ENCODE data around the gene CXCL1. TPM values are rescaled to one million over a fixed set of nuclear protein-coding genes. Genes with fewer than 3 reads are reported as not detected.

The CXCL1 gene
- total and polyA plus RNA-seq, 5 donors from 2014 or later: not detected

DNA sequence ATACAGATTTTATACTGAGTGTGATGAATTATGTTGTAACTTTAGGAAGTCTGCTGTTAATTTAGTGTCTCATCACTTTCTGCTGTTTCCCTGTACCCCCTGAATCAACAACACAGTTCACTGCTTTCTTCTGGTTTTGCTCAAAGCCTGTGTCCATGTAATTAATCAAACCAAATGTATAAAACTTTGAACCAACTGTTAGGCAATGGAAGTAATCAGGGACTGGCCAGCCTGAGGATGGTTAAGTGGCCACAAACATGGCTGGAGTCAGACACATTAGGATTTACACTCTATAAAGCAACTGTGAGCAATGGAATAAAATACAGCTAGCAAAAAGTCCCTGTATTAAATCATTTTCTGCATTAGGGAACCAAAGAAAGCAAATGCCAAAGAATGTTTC, 42.6 kb downstream of the CXCL1 start:
- H3K27ac Mint-ChIP-seq: no peak overlapping the region
- H3K4me1 ChIP-seq (ENCODE audit: control insufficient read depth, insufficient read depth, low read length, poor library complexity, severe bottlenecking): no peaks in the 10 kb centered on the region
- ATAC-seq (ENCODE audit: low read depth in 2 of 2): no peak

DNA sequence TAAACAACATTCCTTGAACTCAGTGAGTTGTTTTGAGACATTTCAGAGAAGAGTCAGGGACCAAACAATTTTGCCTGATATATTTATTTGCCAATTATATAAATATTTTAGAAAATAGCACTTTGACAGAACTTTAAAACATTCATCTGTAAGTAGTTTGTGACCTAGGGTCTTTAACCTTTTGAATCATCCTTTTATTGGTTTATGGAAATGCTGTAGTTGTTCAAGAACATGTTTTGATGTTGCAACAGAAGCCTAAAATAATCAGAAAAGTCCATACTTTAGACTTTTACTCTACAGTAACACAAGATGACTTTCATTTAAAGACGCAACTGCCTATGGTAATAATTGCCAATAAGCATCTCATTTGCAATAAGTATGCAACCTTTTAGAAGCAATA, 43.0 kb downstream of the CXCL1 start:
- Mint-ChIP-seq H3K27me3 (peaks cover 2% of the 10 kb centered on the region), H3K27ac (no peak overlapping the region), H3K9me3 (peaks cover 0 to 7% (median 0%) of the 10 kb centered on the region in 7 donors), H3K4me1 (no peaks in the 10 kb centered on the region), H3K36me3 (no peaks in the 10 kb centered on the region), H3K4me3 (no peak overlapping the region)
- H3K4me1 ChIP-seq (ENCODE audit: control insufficient read depth, insufficient read depth, low read length, poor library complexity, severe bottlenecking): no peaks in the 10 kb centered on the region
- DNase-seq (no peak), ATAC-seq (ENCODE audit: low read depth in 2 of 2) (no peak)
- H3K9me3 ChIP-seq (ENCODE audit: control insufficient read depth in 2 of 2, low read length in 2 of 2): no peaks in the 10 kb centered on the region
- H3K27ac ChIP-seq (ENCODE audit: insufficient read depth, low read length, poor library complexity, severe bottlenecking): no peak overlapping the region
- H3K27me3 ChIP-seq (ENCODE audit: control insufficient read depth, insufficient read depth, low read length): no peaks in the 10 kb centered on the region
- H3K4me3 ChIP-seq (ENCODE audit: low read depth, low read length): no peak overlapping the region
- H3K36me3 ChIP-seq (ENCODE audit: control insufficient read depth, insufficient read depth, low read length): no peaks in the 10 kb centered on the region

More for the DNA sequence above, 42.6 kb downstream of the CXCL1 start:
- no peak for DNase-seq
- Histone ChIP-seq H3K4me3 (ENCODE audit: low read depth, low read length) (no peak overlapping the region), H3K36me3 (ENCODE audit: control insufficient read depth, insufficient read depth, low read length) (no peaks in the 10 kb centered on the region), H3K9me3 (ENCODE audit: control insufficient read depth in 2 of 2, low read length in 2 of 2) (no peaks in the 10 kb centered on the region), H3K27me3 (ENCODE audit: control insufficient read depth, insufficient read depth, low read length) (no peaks in the 10 kb centered on the region), H3K27ac (ENCODE audit: insufficient read depth, low read length, poor library complexity, severe bottlenecking) (no peak overlapping the region)
- peaks cover 0 to 11% (median 0%) of the 10 kb centered on the region in 7 donors for H3K9me3 Mint-ChIP-seq
- H3K4me1 Mint-ChIP-seq: no peaks in the 10 kb centered on the region
- no peaks in the 10 kb centered on the region for H3K36me3 Mint-ChIP-seq
- no peaks in the 10 kb centered on the region for H3K27me3 Mint-ChIP-seq
- no peak overlapping the region for H3K4me3 Mint-ChIP-seq

GRCh38 chr4:73914071-73914470, 44.9 kb downstream of the CXCL1 start:
- H3K27ac ChIP-seq (ENCODE audit: insufficient read depth, low read length, poor library complexity, severe bottlenecking): no peak overlapping the region
- no peak overlapping the region for H3K4me3 Mint-ChIP-seq
- no peaks in the 10 kb centered on the region for H3K36me3 ChIP-seq (ENCODE audit: control insufficient read depth, insufficient read depth, low read length)
- no peaks in the 10 kb centered on the region for H3K36me3 Mint-ChIP-seq
- ATAC-seq (ENCODE audit: low read depth in 2 of 2) (no peak), DNase-seq (no peak)
- no peaks in the 10 kb centered on the region for H3K4me1 Mint-ChIP-seq
- no peak overlapping the region for H3K4me3 ChIP-seq (ENCODE audit: low read depth, low read length)
- no peaks in the 10 kb centered on the region for H3K9me3 ChIP-seq (ENCODE audit: control insufficient read depth in 2 of 2, low read length in 2 of 2)
- H3K27me3 Mint-ChIP-seq: peaks cover 8% of the 10 kb centered on the region
- H3K27ac Mint-ChIP-seq: no peak overlapping the region
- no peaks in the 10 kb centered on the region for H3K27me3 ChIP-seq (ENCODE audit: control insufficient read depth, insufficient read depth, low read length)
- H3K4me1 ChIP-seq (ENCODE audit: control insufficient read depth, insufficient read depth, low read length, poor library complexity, severe bottlenecking): no peaks in the 10 kb centered on the region
- peaks cover 0 to 2% (median 0%) of the 10 kb centered on the region in 7 donors for H3K9me3 Mint-ChIP-seq

DNA sequence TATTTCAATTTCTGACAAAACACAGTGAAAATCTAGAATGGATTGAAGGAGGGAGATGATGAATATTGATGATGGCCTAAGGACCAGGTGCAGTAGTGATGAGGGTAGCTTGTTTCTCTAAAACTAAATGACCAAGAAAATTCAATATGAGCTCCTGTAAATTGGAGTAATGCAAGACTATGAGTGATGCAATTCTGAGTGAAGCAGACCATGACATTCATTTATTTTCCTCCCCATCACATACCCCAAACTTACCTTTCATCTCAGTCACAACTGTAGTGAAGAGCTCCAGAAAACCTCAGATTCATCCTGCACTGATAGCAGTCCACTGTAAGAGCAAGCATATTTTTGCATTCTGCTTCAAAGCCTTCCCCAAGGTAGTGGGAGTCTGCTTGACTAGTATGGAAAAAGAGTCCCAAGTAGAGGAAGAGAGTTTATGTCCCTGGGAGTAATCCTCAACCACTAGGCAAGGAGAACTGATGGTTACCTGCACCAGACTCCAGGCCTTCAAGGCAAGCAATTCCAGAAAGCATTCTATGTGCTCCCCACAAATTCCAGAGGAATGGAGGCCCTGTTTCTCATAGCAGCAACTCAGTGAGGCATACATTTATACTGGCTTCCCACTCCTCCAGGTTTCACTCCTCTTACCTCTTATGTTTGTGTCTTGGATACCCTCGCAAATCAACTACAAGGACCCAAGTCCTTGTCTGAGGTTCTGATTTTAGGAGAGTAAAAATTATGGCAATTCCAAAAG, 47.2 kb downstream of the CXCL1 start:
- no peaks in the 10 kb centered on the region for H3K4me1 Mint-ChIP-seq
- Histone ChIP-seq H3K9me3 (ENCODE audit: control insufficient read depth in 2 of 2, low read length in 2 of 2) (no peaks in the 10 kb centered on the region), H3K27ac (ENCODE audit: insufficient read depth, low read length, poor library complexity, severe bottlenecking) (no peak overlapping the region), H3K4me3 (ENCODE audit: low read depth, low read length) (no peak overlapping the region), H3K27me3 (ENCODE audit: control insufficient read depth, insufficient read depth, low read length) (no peaks in the 10 kb centered on the region), H3K4me1 (ENCODE audit: control insufficient read depth, insufficient read depth, low read length, poor library complexity, severe bottlenecking) (no peaks in the 10 kb centered on the region), H3K36me3 (ENCODE audit: control insufficient read depth, insufficient read depth, low read length) (no peaks in the 10 kb centered on the region)
- no peak overlapping the region for H3K4me3 Mint-ChIP-seq
- no peak overlapping the region for H3K27ac Mint-ChIP-seq
- H3K36me3 Mint-ChIP-seq: no peaks in the 10 kb centered on the region
- H3K9me3 Mint-ChIP-seq: peaks cover 0 to 2% (median 0%) of the 10 kb centered on the region in 7 donors
- peaks cover 8% of the 10 kb centered on the region for H3K27me3 Mint-ChIP-seq
- no peak for DNase-seq
- ATAC-seq (ENCODE audit: low read depth in 2 of 2): no peak

DNA sequence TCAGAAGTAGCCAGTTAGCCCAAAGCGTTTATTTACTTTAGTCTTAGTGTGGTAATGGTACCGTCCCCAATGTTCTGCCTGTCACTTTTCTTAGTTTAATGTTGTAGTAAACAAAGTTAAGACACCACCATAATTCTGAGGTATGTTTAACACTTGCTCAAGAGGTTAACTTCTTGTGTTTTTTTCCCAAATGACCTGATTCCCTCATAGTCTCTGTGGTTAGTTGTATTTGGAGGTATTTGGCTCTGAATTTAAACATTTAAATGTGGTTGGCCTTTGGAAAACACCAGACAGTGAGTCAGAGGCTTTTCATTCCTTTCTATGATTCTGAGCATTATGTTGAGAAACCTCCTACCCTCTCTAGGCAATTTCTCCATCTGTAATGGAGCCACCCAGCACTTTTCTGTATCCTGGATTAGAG, 47.9 kb downstream of the CXCL1 start:
- H3K9me3 ChIP-seq (ENCODE audit: control insufficient read depth in 2 of 2, low read length in 2 of 2): no peaks in the 10 kb centered on the region
- H3K4me1 ChIP-seq (ENCODE audit: control insufficient read depth, insufficient read depth, low read length, poor library complexity, severe bottlenecking): no peaks in the 10 kb centered on the region
- no peaks in the 10 kb centered on the region for H3K36me3 ChIP-seq (ENCODE audit: control insufficient read depth, insufficient read depth, low read length)
- Mint-ChIP-seq H3K9me3 (peaks cover 0 to 2% (median 0%) of the 10 kb centered on the region in 7 donors), H3K36me3 (no peaks in the 10 kb centered on the region), H3K27ac (no peak overlapping the region), H3K4me1 (no peaks in the 10 kb centered on the region), H3K4me3 (no peak overlapping the region), H3K27me3 (peaks cover 8% of the 10 kb centered on the region)
- no peaks in the 10 kb centered on the region for H3K27me3 ChIP-seq (ENCODE audit: control insufficient read depth, insufficient read depth, low read length)
- no peak for DNase-seq
- no peak overlapping the region for H3K27ac ChIP-seq (ENCODE audit: insufficient read depth, low read length, poor library complexity, severe bottlenecking)
- ATAC-seq (ENCODE audit: low read depth in 2 of 2): no peak
- no peak overlapping the region for H3K4me3 ChIP-seq (ENCODE audit: low read depth, low read length)

GRCh38 chr4:73918058-73918457, 48.9 kb downstream of the CXCL1 start:
- H3K36me3 ChIP-seq (ENCODE audit: control insufficient read depth, insufficient read depth, low read length): no peaks in the 10 kb centered on the region
- no peak for ATAC-seq (ENCODE audit: low read depth in 2 of 2)
- no peaks in the 10 kb centered on the region for H3K27me3 ChIP-seq (ENCODE audit: control insufficient read depth, insufficient read depth, low read length)
- no peak overlapping the region for H3K27ac ChIP-seq (ENCODE audit: insufficient read depth, low read length, poor library complexity, severe bottlenecking)
- Mint-ChIP-seq H3K36me3 (no peaks in the 10 kb centered on the region), H3K4me1 (no peaks in the 10 kb centered on the region), H3K27ac (no peak overlapping the region), H3K4me3 (no peak overlapping the region), H3K9me3 (peaks cover 0 to 2% (median 0%) of the 10 kb centered on the region in 7 donors), H3K27me3 (peaks cover 8% of the 10 kb centered on the region)
- no peak for DNase-seq
- no peaks in the 10 kb centered on the region for H3K4me1 ChIP-seq (ENCODE audit: control insufficient read depth, insufficient read depth, low read length, poor library complexity, severe bottlenecking)
- no peaks in the 10 kb centered on the region for H3K9me3 ChIP-seq (ENCODE audit: control insufficient read depth in 2 of 2, low read length in 2 of 2)
- no peak overlapping the region for H3K4me3 ChIP-seq (ENCODE audit: low read depth, low read length)

DNA sequence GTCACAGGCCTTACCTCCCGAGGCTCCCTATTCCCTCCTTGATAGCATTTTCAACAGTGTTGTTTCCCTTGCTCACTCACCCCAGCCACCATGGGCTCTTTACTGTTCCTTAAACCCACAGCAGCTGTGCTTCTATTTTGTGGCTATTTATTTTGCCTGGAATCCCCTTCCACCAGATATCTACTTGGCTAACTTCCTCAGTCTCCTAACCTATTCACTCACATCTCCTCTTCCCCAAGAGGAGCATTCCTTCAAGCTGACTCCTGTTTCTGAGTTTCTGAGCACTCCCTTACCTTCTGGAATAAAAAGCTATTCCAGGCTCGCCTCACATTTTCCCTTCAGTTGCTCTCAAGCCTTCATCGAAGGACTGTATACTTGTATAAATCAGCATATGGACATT, 50.5 kb downstream of the CXCL1 start:
- H3K4me1 Mint-ChIP-seq: no peaks in the 10 kb centered on the region
- H3K27me3 Mint-ChIP-seq: peaks cover 8% of the 10 kb centered on the region
- no peak overlapping the region for H3K27ac Mint-ChIP-seq

More for the DNA sequence above, 50.5 kb downstream of the CXCL1 start:
- Histone ChIP-seq H3K4me1 (ENCODE audit: control insufficient read depth, insufficient read depth, low read length, poor library complexity, severe bottlenecking) (no peaks in the 10 kb centered on the region), H3K27me3 (ENCODE audit: control insufficient read depth, insufficient read depth, low read length) (no peaks in the 10 kb centered on the region), H3K36me3 (ENCODE audit: control insufficient read depth, insufficient read depth, low read length) (no peaks in the 10 kb centered on the region), H3K9me3 (ENCODE audit: control insufficient read depth in 2 of 2, low read length in 2 of 2) (no peaks in the 10 kb centered on the region), H3K4me3 (ENCODE audit: low read depth, low read length) (no peak overlapping the region), H3K27ac (ENCODE audit: insufficient read depth, low read length, poor library complexity, severe bottlenecking) (no peak overlapping the region)
- ATAC-seq (ENCODE audit: low read depth in 2 of 2) (no peak), DNase-seq (no peak)
- H3K9me3 Mint-ChIP-seq: peaks cover 0 to 2% (median 0%) of the 10 kb centered on the region in 7 donors
- no peak overlapping the region for H3K4me3 Mint-ChIP-seq
- no peaks in the 10 kb centered on the region for H3K36me3 Mint-ChIP-seq

Measured in CD4-positive, CD25-positive, alpha-beta regulatory T cell (primary cell).